GM21723 (cell line): ENCODE data around the gene TTLL13.

Experiments
- ATAC-seq: cut with Tn5 transposase; IDR thresholded peaks from one replicate; pipeline ENCODE4 v1.9.1; 2021; ENCODE audit warnings: mild to moderate bottlenecking, moderate library complexity; ENCODE audit not compliant: unreplicated experiment

The TTLL13 gene, protein sequence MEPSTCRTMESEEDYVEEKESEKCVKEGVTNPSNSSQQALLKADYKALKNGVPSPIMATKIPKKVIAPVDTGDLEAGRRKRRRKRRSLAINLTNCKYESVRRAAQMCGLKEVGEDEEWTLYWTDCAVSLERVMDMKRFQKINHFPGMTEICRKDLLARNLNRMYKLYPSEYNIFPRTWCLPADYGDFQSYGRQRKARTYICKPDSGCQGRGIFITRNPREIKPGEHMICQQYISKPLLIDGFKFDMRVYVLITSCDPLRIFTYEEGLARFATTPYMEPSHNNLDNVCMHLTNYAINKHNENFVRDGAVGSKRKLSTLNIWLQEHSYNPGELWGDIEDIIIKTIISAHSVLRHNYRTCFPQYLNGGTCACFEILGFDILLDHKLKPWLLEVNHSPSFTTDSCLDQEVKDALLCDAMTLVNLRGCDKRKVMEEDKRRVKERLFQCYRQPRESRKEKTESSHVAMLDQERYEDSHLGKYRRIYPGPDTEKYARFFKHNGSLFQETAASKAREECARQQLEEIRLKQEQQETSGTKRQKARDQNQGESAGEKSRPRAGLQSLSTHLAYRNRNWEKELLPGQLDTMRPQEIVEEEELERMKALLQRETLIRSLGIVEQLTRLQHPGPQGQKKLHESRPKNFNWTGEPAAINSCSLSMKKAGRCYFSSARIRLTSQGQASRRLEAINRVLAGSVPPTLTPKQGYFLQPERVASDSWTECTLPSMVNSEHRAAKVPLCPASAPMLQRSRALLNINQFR

GRCh38 chr15:90249203-90249863, at the start of gene TTLL13:
Gene TTLL13 (plus strand): TSS chr15:90249556. CDS start chr15:90250631, 1,075 bp downstream.
- peak; percentile 74 for ATAC-seq

GRCh38 chr15:90200534-90201129, 48.7 kb upstream of the TTLL13 start:
- ATAC-seq, result peak; percentile 12

DNA sequence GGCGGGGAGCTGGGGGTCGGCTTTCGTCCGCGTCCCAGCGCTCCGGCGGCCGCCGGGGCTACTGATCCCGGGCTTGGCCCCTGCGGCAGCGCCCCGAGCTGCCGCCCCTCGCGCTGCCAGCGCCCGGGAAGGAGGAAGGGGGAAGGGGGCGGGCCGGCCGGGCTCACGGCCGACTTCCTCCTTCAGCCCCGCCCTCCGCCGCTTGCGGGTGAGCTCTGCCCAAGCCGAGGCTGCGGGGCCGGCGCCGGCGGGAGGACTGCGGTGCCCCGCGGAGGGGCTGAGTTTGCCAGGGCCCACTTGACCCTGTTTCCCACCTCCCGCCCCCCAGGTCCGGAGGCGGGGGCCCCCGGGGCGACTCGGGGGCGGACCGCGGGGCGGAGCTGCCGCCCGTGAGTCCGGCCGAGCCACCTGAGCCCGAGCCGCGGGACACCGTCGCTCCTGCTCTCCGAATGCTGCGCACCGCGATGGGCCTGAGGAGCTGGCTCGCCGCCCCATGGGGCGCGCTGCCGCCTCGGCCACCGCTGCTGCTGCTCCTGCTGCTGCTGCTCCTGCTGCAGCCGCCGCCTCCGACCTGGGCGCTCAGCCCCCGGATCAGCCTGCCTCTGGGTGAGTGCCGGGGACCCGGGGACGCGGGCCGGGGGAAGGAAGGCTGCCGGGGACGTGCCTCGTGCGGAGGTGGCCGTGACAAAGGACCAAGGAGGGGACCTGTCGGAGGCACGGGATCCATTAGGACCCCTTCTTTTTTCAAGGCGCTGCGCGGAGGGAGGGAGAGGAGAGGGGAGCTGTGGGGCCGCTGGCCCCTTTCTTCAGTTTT, 48.0 kb upstream of the TTLL13 start, which contains the start of gene SEMA4B:
SEMA4B (plus strand) TSS at position 201 of the 814 bp plus-strand sequence; CDS start at position 450, 249 bp downstream.
- ATAC-seq, result peak; percentile 88

DNA sequence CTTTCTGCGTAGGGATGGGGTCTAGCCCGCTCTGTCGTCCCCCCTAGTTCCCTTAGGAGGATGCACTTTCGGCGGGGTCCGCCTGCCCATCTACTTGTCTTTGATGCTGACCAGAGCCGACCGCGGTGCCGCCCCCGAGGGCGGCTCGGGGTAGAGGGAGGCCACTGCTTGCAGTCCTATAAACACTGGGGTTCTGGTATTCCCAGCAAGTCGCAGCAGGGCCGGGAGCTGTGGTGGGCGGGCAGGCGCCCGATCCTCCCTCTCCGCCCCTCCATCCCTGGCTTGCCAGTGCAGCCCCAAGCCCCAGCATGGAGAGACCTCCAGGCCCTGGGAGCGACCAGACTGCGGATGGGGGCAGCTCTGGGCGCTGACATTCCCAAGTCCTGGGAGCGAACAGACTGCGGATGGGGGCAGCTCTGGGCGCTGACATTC, 47.4 kb upstream of the TTLL13 start:
- no peak for ATAC-seq

DNA sequence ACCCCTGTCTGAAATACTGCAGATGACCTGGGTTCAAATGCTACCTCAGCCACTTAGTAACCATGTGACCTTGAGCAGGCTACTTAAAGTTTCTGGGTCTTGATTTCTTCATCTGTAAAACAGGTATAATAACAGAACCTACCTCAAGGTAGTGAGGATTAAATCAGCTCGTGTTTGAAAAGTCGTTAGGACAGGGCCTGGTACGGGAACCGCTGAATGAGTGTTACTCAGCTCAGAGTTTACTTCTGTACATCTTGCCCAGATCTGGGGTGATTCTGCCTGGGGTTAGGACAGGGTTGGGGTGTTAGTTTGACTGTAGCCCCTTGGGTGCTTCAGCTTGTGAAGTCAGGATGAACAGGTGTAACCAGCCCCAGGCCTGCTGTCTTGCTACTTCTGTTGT, 46.4 kb upstream of the TTLL13 start:
- no peak for ATAC-seq

- no peak for ATAC-seq
These were observed 45.9 kb upstream of the TTLL13 start for GRCh38 chr15:90203473-90203872.

DNA sequence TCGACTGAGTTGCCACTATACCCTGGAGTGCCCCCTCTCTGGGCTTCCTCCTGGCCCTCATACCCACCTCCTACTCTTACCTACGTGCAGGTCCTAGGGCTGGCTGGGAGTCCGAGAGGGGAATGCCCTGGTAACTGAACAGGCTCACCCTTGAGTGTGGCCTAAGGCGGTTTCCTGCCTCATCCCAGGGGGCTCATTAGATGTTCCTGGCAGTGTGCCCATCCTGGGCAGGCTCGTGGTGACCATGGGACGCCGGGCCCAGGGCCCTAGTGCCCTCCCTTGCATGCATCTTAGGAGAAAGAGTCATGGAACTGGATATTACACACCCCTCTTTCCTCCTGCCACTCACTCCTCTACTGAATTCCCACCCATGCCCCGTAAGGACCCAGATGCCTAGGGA, 45.4 kb upstream of the TTLL13 start:
- ATAC-seq, result no peak

GRCh38 chr15:90205050-90205848, 44.1 kb upstream of the TTLL13 start:
- ATAC-seq, result no peak

DNA sequence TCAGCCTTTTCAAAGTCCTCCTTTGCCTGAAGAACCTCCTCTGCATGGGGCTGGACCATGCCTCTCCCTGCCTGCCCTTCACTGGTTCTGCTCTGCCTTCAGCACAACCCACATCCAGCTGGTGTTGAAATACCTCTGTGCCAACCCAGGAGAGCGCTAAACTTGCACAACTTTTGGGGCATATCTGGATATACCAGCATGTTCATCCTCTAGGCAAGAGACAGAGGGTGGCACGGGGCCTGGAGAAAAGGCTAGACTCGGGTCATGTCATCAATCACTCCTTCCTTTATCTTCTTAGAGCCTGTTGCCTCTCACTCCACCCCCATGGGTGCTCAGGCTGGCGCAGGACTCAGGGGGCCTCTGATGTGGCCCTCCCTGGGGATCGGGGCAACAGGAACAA, 43.5 kb upstream of the TTLL13 start:
- ATAC-seq, result no peak

- ATAC-seq, result no peak
These were observed 42.1 kb upstream of the TTLL13 start for GRCh38 chr15:90207252-90207651.

- ATAC-seq, result no peak
These were observed 41.0 kb upstream of the TTLL13 start for GRCh38 chr15:90208356-90208755.

DNA sequence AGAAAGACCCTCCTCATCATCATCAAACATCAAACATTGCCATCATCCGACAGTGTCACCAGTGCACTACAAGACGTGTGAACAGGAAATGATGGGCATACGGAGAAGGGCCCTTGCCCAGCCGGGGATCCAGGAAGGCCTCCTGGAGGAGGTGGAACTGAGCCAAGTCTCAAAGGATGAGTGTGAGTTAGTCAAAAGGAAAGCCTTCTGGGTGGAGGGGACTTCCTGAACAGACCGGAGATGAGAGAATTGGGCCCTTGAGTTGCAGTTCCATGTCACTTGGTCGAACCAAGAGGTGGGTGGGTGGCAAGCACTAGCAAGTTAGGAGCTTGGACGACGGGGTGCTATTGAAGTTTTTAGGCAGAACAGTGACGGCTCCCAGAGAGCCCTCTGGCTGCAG, 39.8 kb upstream of the TTLL13 start:
- peak; percentile 55 for ATAC-seq

DNA sequence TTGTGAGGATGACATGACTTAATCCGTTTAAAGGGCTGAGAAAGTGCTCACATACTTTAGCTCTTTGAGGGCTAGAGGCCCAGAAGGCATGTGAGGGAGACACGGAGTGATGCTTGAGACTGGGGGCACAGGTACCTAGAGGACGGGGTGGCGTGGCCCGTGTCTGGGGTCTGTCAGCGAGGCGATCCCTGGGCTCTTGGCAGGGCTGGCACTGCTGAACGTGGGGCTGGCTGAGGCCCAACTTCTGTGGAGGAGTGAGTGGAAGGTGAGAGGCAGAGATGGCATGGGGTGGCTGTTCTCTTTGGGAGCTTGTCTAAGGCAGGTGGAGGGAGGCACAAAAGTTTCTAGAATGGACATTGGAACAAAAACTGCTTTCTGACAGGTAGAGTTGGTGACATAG, 38.8 kb upstream of the TTLL13 start:
- ATAC-seq, result no peak

- ATAC-seq, result no peak
These were observed 38.3 kb upstream of the TTLL13 start for GRCh38 chr15:90211009-90211408.

GRCh38 chr15:90211440-90212143, 37.8 kb upstream of the TTLL13 start:
- no peak for ATAC-seq

GRCh38 chr15:90212221-90213098, 36.9 kb upstream of the TTLL13 start:
- no peak for ATAC-seq

DNA sequence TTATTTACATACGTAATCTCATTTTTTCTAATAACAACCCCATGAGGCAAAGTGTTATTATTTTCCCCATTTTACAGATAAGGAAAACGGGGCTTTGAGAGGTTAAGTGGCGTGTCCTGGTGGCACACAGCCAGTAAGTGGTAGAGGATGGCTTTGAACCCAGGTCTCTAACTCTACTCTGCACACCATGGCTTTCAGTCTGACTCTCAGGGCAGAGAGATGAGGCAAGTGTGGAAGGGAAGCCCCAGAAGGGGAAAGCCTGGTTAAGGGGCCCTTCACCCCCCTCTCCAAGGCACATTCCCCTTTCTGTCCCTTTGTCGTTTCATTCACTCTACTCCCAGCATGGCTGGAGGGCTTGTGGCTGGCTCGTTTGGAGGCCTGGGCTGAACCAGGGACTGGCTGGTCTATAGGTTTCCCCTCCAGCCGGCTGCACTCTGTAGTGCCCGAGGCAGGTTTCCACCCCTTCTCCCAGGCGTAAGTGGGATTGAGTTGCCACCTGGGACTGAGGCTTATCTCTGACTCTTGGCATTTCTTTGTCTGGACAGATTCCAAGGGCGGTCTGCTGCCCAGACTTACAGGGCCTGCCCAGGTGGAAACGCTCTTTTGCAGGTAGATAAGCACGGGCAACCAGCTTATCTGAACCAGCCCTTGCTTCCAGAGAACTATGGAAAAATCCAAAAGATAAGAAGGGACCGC, 36.1 kb upstream of the TTLL13 start:
- ATAC-seq, result no peak
